NCI-H82 treated with DMSO at 0.1 percent for 48 hours (cell line): Measurements from ENCODE around the gene LAMTOR1.

Experiments used
- DNase-seq: peaks from one replicate; lab custom pipeline; 2025; ENCODE audit not compliant: unreplicated experiment; lab: John Stamatoyannopoulos, UW

LAMTOR1 gene

DNA sequence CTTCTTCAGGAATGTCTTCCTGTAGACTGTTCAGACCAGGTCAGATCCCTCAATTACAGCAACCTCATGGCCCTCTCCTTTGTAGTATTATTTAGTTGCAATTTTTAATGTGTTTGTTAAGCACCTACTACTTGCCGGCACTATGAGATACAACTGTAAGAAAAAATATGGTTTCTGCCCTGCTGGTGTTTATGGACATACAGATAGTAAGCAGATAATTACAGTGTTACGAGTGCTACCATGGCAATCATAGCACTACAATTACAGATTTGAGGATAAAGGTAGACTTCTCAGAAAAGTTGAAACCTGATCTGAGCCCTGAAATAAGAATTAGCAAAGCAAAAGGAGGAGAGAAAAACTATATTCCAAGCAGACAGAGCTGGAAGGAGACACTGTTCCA, 19.7 kb downstream of the LAMTOR1 start:
- DNase-seq = no peak

DNA sequence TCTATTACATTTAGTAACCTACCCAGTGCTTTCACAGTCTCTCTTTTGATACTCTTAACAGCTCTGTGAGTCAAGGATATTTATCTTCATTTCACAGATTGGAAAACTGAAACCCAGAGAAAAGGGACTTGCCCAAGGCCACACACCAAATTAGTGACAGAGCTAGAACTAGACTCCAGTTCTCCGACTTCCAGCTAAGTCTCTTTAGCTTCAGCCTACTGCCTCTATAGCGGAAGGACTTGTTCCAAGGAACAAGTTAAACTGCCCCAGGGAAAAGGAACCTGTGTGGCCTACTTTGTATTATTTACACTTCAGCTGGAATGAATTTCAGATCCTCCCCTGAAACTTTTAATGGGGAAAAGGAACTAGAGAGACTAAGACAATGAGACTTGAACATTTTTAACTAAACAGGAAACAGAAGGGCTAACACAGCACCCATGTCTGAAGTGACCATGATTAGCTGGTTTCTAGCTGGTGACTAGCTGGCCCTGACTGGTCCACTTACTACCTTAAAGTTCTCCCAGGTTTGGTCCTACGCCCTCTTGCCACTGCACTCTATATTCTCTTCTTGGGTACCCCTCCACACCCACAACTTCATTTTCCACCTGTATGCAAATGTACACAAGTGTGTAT, 21.2 kb downstream of the LAMTOR1 start:
- DNase-seq = no peak

DNA sequence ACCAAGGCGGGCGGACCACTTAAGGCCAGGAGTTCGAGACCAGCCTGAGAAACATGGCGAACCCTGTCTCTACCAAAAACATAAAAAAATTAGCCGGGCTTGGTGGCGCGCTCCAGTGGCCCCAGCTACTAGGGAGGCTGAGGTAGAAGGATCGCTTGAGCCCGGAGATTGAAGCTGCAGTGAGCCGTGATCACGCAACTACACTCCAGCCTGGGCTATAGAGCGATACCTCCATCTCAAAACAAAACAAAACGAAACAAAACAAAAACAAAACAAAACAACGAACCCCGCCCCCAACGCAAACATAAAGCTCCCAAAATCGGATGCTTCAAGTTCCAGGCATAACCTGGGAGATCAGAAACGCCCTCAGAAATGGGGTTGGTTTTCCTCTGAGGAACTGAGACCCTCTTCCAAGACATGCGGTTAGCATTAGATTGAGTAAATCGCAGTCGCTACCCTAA, 21.9 kb downstream of the LAMTOR1 start:
- no peak for DNase-seq

GRCh38 chr11:72080326-72081183, 22.5 kb downstream of the LAMTOR1 start, which contains the start of the genes LRRC51 and NUMA1:
Gene LRRC51, plus strand, starts transcription at chr11:72080850. Its CDS starts 8,234 bp downstream, at chr11:72089084.
Gene NUMA1, minus strand, starts transcription at chr11:72080542. Its CDS starts 44,599 bp downstream, at chr11:72035943.
- DNase-seq = peak; percentile 99

DNA sequence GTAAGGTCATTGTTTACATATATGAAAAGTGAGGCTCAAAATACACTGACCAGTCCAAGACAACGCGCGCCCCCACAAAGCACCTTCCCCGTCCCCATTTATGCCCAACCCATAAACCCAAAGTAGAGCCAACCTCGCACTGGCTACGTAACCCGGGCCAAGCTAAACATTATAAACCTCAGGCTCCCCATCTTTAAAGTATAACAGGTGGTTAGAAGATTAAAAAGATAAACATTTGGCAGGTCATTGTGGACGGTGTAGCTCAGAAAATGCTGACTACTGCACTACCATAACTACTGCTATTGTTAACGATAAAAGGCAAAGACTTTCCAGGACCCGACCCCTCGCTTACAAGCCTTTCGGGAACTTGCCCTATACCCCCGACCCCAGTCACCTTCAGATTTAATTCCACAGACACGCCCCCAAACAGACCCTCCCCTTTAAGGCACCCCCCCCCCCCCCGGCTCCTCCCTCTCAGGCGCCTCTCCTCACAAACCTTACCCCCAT, 23.2 kb downstream of the LAMTOR1 start:
- peak; percentile 73 for DNase-seq

GRCh38 chr11:72078477-72078876, 24.6 kb downstream of the LAMTOR1 start:
- no peak for DNase-seq

GRCh38 chr11:72075756-72076155, 27.3 kb downstream of the LAMTOR1 start:
- DNase-seq = no peak

DNA sequence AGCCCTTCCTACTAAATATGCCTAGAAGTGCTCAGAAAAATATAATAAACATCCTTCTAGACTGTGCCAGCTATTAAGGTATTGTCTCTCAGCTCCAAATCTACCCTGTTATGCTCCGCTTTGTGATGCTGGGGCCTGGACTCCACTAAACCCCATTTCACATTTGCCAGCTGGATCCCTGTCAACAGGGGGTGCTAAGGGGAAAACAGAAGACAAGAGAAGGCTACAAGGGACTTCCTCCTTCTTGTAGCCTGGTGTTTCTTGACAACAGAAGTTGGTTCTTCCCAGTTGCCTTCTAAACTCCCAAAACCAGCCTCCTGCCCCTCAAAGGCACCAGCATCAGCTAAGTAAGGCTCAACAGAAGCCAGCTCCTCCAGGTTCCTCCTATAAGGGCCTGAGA, 28.0 kb downstream of the LAMTOR1 start:
- no peak for DNase-seq

- DNase-seq = no peak
These were observed 30.7 kb downstream of the LAMTOR1 start for GRCh38 chr11:72072348-72072747.

GRCh38 chr11:72070491-72070890, 32.6 kb downstream of the LAMTOR1 start:
- no peak for DNase-seq

DNA sequence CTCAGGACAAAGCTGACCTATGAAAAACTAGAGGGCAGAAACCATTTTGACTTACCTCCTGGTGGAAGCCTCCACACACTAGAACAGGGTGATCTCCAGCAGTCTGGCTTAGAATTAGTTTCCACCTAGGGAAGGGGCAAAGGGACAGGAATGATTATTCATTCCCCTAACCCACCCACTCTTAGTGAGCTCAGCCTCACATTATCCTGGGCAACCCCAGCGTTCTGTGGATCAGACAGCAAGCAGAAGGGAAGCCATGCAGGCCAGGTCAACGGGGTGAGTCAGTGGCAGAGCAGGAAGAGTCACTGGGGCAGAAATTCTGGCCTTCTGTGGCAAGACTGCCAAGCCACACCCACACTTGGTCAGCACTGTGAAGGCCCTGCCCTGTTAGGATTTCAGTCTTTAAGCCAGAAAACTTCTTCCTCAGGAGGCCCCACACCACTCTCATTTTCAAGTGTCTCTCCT, 33.3 kb downstream of the LAMTOR1 start:
- no peak for DNase-seq

GRCh38 chr11:72069200-72069599, 33.9 kb downstream of the LAMTOR1 start:
- DNase-seq = no peak

DNA sequence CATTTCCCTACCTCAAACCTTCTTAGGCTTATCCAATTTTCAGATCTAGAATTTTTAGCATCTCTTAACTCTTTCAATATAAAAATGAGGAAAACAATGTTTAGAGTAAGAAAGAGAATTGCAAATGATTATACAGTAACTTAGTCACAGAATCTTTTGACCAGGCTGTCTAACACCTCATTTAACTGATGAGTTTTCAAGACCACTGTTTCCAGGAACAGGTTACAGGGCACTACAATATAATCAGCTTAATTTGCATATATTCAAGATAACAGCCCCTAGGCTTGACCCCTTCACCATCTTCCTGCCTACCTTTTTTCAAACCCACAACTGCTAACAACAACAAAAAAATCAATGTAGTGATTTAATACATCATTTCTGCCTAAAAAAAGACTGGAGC, 35.4 kb downstream of the LAMTOR1 start:
- DNase-seq = no peak

- no peak for DNase-seq
These were observed 35.8 kb downstream of the LAMTOR1 start for GRCh38 chr11:72067266-72067665.

GRCh38 chr11:72066855-72067254, 36.2 kb downstream of the LAMTOR1 start:
- DNase-seq = no peak

DNA sequence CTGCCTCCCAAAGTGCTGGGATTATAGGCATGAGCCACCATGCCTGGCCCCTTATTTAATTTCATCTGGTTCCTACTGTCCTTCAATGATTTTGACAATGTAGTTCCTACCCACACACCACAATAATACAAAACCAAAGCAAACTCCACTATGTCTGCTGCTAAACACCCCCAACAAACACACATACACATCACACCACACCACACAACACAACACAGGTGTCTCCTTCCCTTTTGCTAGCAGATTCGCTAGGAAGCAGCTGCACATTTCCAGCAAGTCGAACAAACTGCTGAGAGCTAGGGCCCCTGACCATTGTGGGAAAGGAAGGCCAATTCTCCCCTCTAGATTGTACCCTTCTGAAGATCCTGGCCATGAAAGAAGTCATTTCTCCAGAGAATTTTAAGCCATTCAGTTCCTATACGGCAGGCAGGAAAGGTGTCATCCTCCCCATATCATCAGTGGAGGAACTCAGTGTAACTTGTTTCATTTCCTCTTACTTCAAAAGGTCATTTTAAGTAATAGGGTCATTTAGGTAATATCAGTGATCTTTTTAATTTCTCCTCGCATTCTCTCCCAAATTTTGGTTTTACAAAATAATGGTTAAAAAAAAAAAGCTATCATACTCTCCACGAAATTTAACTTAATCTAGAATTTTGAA, 41.2 kb downstream of the LAMTOR1 start:
- DNase-seq = no peak

GRCh38 chr11:72058416-72059034, 44.6 kb downstream of the LAMTOR1 start:
- DNase-seq = no peak

GRCh38 chr11:72048766-72049460, 54.2 kb downstream of the LAMTOR1 start:
- peak; percentile 23 for DNase-seq
